Measurements from ENCODE around the gene APOBEC3H. TPM values are rescaled to one million over a fixed set of nuclear protein-coding genes. Genes with fewer than 3 reads are reported as not detected.

The APOBEC3H gene
- total RNA-seq, 1 experiment from 2014 or later = 1.8 TPM

DNA sequence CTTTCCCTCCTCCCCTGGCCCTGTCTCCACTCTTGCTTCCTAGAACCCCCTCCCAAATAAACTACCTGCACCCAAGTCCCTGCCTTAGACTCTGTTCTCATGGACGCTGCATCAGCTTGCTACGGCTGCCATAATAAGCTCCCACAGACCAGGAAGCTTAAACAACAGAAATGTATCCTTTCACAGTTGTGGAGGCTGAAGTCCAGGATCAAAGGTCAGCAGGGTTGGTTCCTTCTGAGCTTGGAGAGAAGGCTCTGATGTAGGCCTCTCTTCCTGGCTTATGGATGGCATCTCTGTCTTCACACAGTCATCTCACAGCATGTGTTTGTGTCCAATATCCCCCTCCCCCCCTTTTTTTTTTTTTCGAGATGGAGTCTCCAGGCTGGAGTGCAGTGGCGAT, 32.0 kb downstream of the APOBEC3H start (continued):
- TF ChIP-seq FOSL1 (IDR thresholded peaks at IDR 0.05; ENCODE audit: low read depth) = no peak
- TF ChIP-seq SP1 (IDR thresholded peaks at IDR 0.05; ENCODE audit: low read depth) = no peak
- TF ChIP-seq CEBPB (IDR thresholded peaks at IDR 0.05; ENCODE audit: low read depth) = no peak

DNA sequence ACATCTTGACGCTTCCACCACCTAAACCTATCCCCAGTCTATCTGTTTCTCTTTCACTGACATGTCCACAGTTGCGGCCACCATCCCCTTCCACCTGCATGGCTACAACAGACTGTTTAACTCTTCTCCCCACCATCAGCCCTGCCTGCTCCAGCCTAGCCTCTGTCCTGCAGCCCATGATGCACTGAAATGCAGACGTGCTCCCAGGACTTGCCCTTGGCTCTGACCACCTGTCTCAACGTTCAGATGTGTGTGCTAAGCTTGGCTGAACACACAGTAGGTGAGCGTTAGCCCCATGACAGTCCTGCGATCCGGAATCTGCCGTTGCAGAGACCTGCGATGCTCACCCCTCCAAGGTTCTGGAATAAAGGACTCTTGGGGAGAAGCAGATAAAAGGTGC, 32.7 kb downstream of the APOBEC3H start:
- Histone ChIP-seq H4K20me1 (ENCODE audit: insufficient read depth) (no peaks in the 10 kb centered on the region), H3K9me3 (ENCODE audit: control insufficient read depth in 1 of 2, insufficient read depth in 1 of 2, low read depth in 1 of 2, low read length in 2 of 2) (no peaks in the 10 kb centered on the region), H3K9me2 (ENCODE audit: insufficient read depth) (no peaks in the 10 kb centered on the region), H2AFZ (ENCODE audit: low read depth, low read length, poor library complexity, severe bottlenecking) (no peak overlapping the region), H3K79me2 (ENCODE audit: insufficient read depth, low read length) (no peaks in the 10 kb centered on the region), H3K36me3 (ENCODE audit: control insufficient read depth in 1 of 2, insufficient read depth in 2 of 2, low read length in 2 of 2) (no peaks in the 10 kb centered on the region), H3K4me3 (replicated peaks in 1 of 2; ENCODE audit: low read depth in 1 of 2, low read length in 2 of 2) (no peak overlapping the region), H3K27me3 (ENCODE audit: insufficient read depth, low read length) (no peaks in the 10 kb centered on the region), H3K9ac (ENCODE audit: low read length) (no peak overlapping the region), H3K4me2 (ENCODE audit: low read length) (no peak overlapping the region), H3K4me1 (ENCODE audit: control insufficient read depth in 1 of 2, insufficient read depth in 2 of 2, low read length in 2 of 2) (no peaks in the 10 kb centered on the region; a peak in 1 of 4 replicates), H3K27ac (ENCODE audit: low read depth, low read length) (no peak overlapping the region)
- ATAC-seq (no peak), DNase-seq (ENCODE audit: low read depth, low spot score) (no peak)
- intact Hi-C loops (cut with micrococcal nuclease) = no loop called here
- no TSS peak for BruUV-seq (replicated peaks)
- POLR2A ChIA-PET = no interaction called here
- RAD21 ChIA-PET (ENCODE audit: low non-redundant PET in 1 of 2, low total read pairs in 2 of 2, uncharacterized antibody in 2 of 2, unreplicated experiment in 2 of 2) = no interaction called here
- CTCF ChIA-PET = interaction anchor here (2.0 kb wide), 1 partner anchor 260 kb away, joined by 6 read pairs; no protein-coding TSS in a partner anchor
- TF ChIP-seq ELF1 (IDR thresholded peaks at IDR 0.05; ENCODE audit: borderline replicate concordance, low read depth) (no peak), SP1 (IDR thresholded peaks at IDR 0.05; ENCODE audit: low read depth) (no peak), EZH2 (IDR thresholded peaks at IDR 0.05) (no peak)

DNA sequence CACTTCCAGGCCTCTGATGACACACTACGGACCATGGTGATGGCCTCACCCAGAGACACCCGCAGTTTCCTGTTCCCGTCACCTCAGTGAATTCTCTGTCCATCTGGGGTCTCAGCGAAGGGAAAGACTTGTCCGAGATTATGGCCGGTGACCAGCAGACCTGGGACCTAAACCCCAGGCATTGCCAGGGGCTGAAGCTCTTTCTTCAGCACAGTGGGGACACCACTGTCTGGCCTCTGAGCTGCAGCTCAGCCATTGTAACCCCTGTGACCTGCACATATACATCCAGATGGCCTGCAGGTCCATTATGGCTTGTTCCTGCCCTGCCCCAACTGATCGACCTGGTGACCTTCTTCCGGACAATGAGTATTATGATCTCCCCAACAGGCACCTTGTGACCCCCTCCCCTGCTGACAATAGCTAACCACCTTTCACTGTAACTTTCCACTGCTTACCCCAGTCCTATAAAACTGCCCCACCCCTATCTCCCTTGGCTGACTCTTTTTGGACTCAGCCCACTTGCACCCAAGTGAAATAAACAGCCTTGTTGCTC, 33.2 kb downstream of the APOBEC3H start:
- intact Hi-C loops (cut with micrococcal nuclease) = no loop called here
- no peaks in the 10 kb centered on the region for H3K79me2 ChIP-seq (ENCODE audit: insufficient read depth, low read length)
- no peaks in the 10 kb centered on the region; a peak in 1 of 4 replicates for H3K4me1 ChIP-seq (ENCODE audit: control insufficient read depth in 1 of 2, insufficient read depth in 2 of 2, low read length in 2 of 2)
- no TSS peak for BruUV-seq (replicated peaks)
- ChIA-PET CTCF (interaction anchor here (2.0 kb wide), 1 partner anchor 260 kb away, joined by 6 read pairs; no protein-coding TSS in a partner anchor), POLR2A (no interaction called here), RAD21 (ENCODE audit: low non-redundant PET in 1 of 2, low total read pairs in 2 of 2, uncharacterized antibody in 2 of 2, unreplicated experiment in 2 of 2) (no interaction called here)
- H3K9ac ChIP-seq (ENCODE audit: low read length) = no peak overlapping the region
- H2AFZ ChIP-seq (ENCODE audit: low read depth, low read length, poor library complexity, severe bottlenecking) = no peak overlapping the region
- TF ChIP-seq, protein P1, sequence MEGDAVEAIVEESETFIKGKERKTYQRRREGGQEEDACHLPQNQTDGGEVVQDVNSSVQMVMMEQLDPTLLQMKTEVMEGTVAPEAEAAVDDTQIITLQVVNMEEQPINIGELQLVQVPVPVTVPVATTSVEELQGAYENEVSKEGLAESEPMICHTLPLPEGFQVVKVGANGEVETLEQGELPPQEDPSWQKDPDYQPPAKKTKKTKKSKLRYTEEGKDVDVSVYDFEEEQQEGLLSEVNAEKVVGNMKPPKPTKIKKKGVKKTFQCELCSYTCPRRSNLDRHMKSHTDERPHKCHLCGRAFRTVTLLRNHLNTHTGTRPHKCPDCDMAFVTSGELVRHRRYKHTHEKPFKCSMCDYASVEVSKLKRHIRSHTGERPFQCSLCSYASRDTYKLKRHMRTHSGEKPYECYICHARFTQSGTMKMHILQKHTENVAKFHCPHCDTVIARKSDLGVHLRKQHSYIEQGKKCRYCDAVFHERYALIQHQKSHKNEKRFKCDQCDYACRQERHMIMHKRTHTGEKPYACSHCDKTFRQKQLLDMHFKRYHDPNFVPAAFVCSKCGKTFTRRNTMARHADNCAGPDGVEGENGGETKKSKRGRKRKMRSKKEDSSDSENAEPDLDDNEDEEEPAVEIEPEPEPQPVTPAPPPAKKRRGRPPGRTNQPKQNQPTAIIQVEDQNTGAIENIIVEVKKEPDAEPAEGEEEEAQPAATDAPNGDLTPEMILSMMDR (IDR thresholded peaks at IDR 0.05 in 2 of 3, conservative IDR thresholded peaks at IDR 0.05 in 1 of 3; ENCODE audit: borderline replicate concordance in 1 of 3, insufficient read depth in 1 of 3, low read depth in 2 of 3, low read length in 2 of 3) = no peak
- TF ChIP-seq POLR2A (IDR thresholded peaks at IDR 0.05; ENCODE audit: borderline replicate concordance, extremely low read depth, insufficient read depth, insufficient read length) = no peak
- no peak overlapping the region for H3K4me3 ChIP-seq (replicated peaks in 1 of 2; ENCODE audit: low read depth in 1 of 2, low read length in 2 of 2)
- H4K20me1 ChIP-seq (ENCODE audit: insufficient read depth) = no peaks in the 10 kb centered on the region
- H3K27ac ChIP-seq (ENCODE audit: low read depth, low read length) = no peak overlapping the region
- H3K27me3 ChIP-seq (ENCODE audit: insufficient read depth, low read length) = no peaks in the 10 kb centered on the region
- no peak overlapping the region for H3K4me2 ChIP-seq (ENCODE audit: low read length)
- no peak for DNase-seq (ENCODE audit: low read depth, low spot score)
- H3K9me3 ChIP-seq (ENCODE audit: control insufficient read depth in 1 of 2, insufficient read depth in 1 of 2, low read depth in 1 of 2, low read length in 2 of 2) = no peaks in the 10 kb centered on the region
- ATAC-seq = no peak
- H3K36me3 ChIP-seq (ENCODE audit: control insufficient read depth in 1 of 2, insufficient read depth in 2 of 2, low read length in 2 of 2) = no peaks in the 10 kb centered on the region
- H3K9me2 ChIP-seq (ENCODE audit: insufficient read depth) = no peaks in the 10 kb centered on the region

Data from HCT116 (cell line).